ENCODE measurements around the gene MYOZ2.

GRCh38 chr4:119221412-119221811, 85.8 kb downstream of the MYOZ2 start:
- TF ChIP-seq, protein P1, sequence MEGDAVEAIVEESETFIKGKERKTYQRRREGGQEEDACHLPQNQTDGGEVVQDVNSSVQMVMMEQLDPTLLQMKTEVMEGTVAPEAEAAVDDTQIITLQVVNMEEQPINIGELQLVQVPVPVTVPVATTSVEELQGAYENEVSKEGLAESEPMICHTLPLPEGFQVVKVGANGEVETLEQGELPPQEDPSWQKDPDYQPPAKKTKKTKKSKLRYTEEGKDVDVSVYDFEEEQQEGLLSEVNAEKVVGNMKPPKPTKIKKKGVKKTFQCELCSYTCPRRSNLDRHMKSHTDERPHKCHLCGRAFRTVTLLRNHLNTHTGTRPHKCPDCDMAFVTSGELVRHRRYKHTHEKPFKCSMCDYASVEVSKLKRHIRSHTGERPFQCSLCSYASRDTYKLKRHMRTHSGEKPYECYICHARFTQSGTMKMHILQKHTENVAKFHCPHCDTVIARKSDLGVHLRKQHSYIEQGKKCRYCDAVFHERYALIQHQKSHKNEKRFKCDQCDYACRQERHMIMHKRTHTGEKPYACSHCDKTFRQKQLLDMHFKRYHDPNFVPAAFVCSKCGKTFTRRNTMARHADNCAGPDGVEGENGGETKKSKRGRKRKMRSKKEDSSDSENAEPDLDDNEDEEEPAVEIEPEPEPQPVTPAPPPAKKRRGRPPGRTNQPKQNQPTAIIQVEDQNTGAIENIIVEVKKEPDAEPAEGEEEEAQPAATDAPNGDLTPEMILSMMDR (IDR thresholded peaks at IDR 0.05), result no peak
- TF ChIP-seq POLR2A (IDR thresholded peaks at IDR 0.05), result no peak
